H1 (cell line): ENCODE measurements around the gene ITGA4. TPM values are rescaled to one million over a fixed set of nuclear protein-coding genes. Genes with fewer than 3 reads are reported as not detected.

Experiments
- CBX8 ChIP-seq: fragments of 300-800, 300-1000 bp; sonication (generic); IDR thresholded peaks from 2 replicates; pipeline ENCODE4 v1.7.1; 2016; ENCODE audit warnings: low read depth, low read length, borderline replicate concordance
- EGR1 ChIP-seq: IDR thresholded peaks from 2 replicates; pipeline ENCODE4 v1.6.1; 2011; ENCODE audit warnings: low read depth, low read length, borderline replicate concordance
- NANOG ChIP-seq: IDR thresholded peaks from 2 replicates; pipeline ENCODE4 v1.6.1; 2011; ENCODE audit warnings: low read length, low read depth, mild to moderate bottlenecking, inconsistent platforms; ENCODE audit not compliant: insufficient read depth, poor library complexity, severe bottlenecking
- SRF ChIP-seq: IDR thresholded peaks from 2 replicates; pipeline ENCODE4 v1.6.1; 2011; ENCODE audit warnings: mild to moderate bottlenecking, low read depth, low read length, moderate library complexity
- polyA plus RNA-seq, 7 experiments: library from polyadenylated mRNA; depleted of rRNA in 3 of 7; stranded (reverse) in 5 of 7; unstranded in 2 of 7; fragments of >200 nt in 5 of 7; fragments of 200-250 nt in 2 of 7; gene quantifications; 1 replicate in 5 of 7; 2 replicates in 1 of 7; 4 replicates in 1 of 7; pipeline versions ENCODE4 v1.2.1 to v1.2.3, GENCODE V29; 2011 to 2013; ENCODE audit warnings: missing spikeins in 2 of 7, mixed read lengths in 2 of 7
- total RNA-seq: library from RNA; stranded (reverse); fragmentation: NEBNext Ultra II Directional; extraction: Animal tissue kit (Norgen Biotek cat#: 25700); gene quantifications from 2 replicates; pipeline ENCODE4 v1.2.1, GENCODE V29; 2021
- TF ChIP-seq, protein P1 (sequence below): fragments of 300-600 bp; sonication (generic); IDR thresholded peaks from 2 replicates; pipeline ENCODE4 v1.7.1; 2012; ENCODE audit warnings: low read length, moderate library complexity, mild to moderate bottlenecking, inconsistent platforms; ENCODE audit not compliant: insufficient replicate concordance

The ITGA4 gene
- total and polyA plus RNA-seq, 2 of the 8 experiments (the other 6 are each of a cell fraction or from before 2014, with no cell fraction given), result 0.60 to 2.1 TPM

DNA sequence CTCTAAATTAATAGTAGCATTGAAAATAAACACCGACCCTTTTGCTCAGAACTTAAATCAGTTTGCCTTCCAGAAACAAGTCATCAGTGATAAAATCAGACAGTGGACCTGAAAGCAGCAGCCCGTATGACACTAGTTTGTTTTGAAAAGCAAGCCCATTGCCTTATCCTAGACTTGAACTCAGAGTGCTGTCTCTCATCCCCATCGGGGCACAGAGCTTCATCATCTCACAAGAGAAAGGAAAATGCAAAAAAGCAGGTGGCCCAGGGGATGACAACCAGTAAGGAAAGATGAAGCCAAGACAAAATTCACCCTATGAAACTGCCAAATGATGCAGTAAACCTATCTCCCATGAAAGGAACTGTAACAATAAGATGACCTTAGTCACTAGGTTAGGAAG, 128.5 kb downstream of the ITGA4 start (continued):
- TF ChIP-seq, protein P1, sequence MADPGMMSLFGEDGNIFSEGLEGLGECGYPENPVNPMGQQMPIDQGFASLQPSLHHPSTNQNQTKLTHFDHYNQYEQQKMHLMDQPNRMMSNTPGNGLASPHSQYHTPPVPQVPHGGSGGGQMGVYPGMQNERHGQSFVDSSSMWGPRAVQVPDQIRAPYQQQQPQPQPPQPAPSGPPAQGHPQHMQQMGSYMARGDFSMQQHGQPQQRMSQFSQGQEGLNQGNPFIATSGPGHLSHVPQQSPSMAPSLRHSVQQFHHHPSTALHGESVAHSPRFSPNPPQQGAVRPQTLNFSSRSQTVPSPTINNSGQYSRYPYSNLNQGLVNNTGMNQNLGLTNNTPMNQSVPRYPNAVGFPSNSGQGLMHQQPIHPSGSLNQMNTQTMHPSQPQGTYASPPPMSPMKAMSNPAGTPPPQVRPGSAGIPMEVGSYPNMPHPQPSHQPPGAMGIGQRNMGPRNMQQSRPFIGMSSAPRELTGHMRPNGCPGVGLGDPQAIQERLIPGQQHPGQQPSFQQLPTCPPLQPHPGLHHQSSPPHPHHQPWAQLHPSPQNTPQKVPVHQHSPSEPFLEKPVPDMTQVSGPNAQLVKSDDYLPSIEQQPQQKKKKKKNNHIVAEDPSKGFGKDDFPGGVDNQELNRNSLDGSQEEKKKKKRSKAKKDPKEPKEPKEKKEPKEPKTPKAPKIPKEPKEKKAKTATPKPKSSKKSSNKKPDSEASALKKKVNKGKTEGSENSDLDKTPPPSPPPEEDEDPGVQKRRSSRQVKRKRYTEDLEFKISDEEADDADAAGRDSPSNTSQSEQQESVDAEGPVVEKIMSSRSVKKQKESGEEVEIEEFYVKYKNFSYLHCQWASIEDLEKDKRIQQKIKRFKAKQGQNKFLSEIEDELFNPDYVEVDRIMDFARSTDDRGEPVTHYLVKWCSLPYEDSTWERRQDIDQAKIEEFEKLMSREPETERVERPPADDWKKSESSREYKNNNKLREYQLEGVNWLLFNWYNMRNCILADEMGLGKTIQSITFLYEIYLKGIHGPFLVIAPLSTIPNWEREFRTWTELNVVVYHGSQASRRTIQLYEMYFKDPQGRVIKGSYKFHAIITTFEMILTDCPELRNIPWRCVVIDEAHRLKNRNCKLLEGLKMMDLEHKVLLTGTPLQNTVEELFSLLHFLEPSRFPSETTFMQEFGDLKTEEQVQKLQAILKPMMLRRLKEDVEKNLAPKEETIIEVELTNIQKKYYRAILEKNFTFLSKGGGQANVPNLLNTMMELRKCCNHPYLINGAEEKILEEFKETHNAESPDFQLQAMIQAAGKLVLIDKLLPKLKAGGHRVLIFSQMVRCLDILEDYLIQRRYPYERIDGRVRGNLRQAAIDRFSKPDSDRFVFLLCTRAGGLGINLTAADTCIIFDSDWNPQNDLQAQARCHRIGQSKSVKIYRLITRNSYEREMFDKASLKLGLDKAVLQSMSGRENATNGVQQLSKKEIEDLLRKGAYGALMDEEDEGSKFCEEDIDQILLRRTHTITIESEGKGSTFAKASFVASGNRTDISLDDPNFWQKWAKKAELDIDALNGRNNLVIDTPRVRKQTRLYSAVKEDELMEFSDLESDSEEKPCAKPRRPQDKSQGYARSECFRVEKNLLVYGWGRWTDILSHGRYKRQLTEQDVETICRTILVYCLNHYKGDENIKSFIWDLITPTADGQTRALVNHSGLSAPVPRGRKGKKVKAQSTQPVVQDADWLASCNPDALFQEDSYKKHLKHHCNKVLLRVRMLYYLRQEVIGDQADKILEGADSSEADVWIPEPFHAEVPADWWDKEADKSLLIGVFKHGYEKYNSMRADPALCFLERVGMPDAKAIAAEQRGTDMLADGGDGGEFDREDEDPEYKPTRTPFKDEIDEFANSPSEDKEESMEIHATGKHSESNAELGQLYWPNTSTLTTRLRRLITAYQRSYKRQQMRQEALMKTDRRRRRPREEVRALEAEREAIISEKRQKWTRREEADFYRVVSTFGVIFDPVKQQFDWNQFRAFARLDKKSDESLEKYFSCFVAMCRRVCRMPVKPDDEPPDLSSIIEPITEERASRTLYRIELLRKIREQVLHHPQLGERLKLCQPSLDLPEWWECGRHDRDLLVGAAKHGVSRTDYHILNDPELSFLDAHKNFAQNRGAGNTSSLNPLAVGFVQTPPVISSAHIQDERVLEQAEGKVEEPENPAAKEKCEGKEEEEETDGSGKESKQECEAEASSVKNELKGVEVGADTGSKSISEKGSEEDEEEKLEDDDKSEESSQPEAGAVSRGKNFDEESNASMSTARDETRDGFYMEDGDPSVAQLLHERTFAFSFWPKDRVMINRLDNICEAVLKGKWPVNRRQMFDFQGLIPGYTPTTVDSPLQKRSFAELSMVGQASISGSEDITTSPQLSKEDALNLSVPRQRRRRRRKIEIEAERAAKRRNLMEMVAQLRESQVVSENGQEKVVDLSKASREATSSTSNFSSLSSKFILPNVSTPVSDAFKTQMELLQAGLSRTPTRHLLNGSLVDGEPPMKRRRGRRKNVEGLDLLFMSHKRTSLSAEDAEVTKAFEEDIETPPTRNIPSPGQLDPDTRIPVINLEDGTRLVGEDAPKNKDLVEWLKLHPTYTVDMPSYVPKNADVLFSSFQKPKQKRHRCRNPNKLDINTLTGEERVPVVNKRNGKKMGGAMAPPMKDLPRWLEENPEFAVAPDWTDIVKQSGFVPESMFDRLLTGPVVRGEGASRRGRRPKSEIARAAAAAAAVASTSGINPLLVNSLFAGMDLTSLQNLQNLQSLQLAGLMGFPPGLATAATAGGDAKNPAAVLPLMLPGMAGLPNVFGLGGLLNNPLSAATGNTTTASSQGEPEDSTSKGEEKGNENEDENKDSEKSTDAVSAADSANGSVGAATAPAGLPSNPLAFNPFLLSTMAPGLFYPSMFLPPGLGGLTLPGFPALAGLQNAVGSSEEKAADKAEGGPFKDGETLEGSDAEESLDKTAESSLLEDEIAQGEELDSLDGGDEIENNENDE, result no peak
- TF ChIP-seq NANOG, result no peak
- no peak for TF ChIP-seq EGR1
- no peak for TF ChIP-seq CBX8
- no peak for TF ChIP-seq SRF
- TF ChIP-seq, all 59 proteins: peak for 0
